NCI-H1048 (cell line): ENCODE data around the gene ACBD6.

ENCODE experiments used
- DNase-seq: peaks from one replicate; lab custom pipeline; 2025; lab: John Stamatoyannopoulos, UW

Gene ACBD6

GRCh38 chr1:180269645-180270529, 232.5 kb downstream of the ACBD6 start:
- DNase-seq = no peak

- no peak for DNase-seq
These were observed 233.8 kb downstream of the ACBD6 start for GRCh38 chr1:180268556-180269075.

- DNase-seq = no peak
These were observed 234.4 kb downstream of the ACBD6 start for GRCh38 chr1:180267761-180268555.

DNA sequence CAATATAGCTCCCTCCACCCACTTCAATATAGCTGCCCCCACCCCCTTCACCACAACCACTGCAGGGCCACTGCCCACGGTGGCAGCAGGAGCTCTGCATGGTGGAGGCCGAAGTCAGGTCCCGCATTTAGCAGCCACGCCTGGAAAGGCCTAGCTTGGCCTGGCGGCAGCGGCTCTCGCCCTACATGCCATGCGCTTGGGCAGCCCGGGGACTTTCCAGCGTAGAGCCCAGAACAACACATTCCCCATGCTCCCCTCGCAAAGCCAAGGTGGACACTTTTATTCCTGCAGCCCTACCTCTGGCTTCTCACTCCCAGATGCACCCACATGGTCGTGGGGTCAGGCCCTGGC, 235.2 kb downstream of the ACBD6 start:
- DNase-seq = no peak

GRCh38 chr1:180266275-180267210, 235.8 kb downstream of the ACBD6 start:
- no peak for DNase-seq

- DNase-seq = no peak
These were observed 236.5 kb downstream of the ACBD6 start for GRCh38 chr1:180265871-180266270.

GRCh38 chr1:180265201-180265600, 237.2 kb downstream of the ACBD6 start:
- no peak for DNase-seq

GRCh38 chr1:180264595-180264994, 237.8 kb downstream of the ACBD6 start:
- no peak for DNase-seq

GRCh38 chr1:180262628-180263488, 239.5 kb downstream of the ACBD6 start:
- no peak for DNase-seq

GRCh38 chr1:180261524-180262155, 240.7 kb downstream of the ACBD6 start:
- no peak for DNase-seq

DNA sequence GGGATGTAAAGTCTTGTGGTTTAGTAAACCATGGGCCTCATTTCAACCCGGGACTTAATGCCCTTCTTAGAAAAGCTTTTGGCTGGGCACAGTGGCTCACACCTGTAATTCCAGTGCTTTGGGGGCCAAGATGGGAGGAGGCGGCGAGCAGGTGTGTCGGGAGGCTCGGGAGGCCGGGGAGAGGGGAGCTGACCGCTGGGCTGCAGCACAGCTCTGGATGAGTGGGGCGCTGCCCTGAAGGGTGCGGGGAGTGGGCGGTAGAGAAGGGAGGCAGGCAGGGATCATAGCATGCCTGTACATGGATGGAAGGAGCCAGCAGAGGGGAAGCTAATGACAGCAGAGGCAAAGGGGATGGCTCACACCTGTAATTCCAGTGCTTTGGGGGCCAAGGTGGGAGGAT, 241.3 kb downstream of the ACBD6 start:
- no peak for DNase-seq

DNA sequence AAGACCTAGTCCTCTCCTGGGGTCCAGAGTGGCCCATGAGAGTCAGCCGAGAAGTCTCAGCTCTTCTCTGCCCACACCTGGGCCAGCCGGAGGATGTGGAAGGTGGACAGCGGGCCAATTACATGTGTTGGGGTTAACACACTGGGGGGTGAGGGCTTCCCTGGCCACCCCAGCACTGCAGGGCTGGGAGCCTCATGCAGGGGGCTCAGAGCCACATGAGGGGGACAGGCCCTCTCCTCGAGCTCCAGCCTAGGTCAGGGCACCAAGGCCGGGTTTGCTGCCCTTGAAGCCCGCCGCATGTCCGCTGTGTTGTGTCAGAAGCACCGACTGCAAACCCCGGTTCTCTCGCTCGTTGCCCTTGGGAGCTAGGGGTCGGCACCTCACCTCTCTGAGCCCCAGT, 241.8 kb downstream of the ACBD6 start:
- no peak for DNase-seq

DNA sequence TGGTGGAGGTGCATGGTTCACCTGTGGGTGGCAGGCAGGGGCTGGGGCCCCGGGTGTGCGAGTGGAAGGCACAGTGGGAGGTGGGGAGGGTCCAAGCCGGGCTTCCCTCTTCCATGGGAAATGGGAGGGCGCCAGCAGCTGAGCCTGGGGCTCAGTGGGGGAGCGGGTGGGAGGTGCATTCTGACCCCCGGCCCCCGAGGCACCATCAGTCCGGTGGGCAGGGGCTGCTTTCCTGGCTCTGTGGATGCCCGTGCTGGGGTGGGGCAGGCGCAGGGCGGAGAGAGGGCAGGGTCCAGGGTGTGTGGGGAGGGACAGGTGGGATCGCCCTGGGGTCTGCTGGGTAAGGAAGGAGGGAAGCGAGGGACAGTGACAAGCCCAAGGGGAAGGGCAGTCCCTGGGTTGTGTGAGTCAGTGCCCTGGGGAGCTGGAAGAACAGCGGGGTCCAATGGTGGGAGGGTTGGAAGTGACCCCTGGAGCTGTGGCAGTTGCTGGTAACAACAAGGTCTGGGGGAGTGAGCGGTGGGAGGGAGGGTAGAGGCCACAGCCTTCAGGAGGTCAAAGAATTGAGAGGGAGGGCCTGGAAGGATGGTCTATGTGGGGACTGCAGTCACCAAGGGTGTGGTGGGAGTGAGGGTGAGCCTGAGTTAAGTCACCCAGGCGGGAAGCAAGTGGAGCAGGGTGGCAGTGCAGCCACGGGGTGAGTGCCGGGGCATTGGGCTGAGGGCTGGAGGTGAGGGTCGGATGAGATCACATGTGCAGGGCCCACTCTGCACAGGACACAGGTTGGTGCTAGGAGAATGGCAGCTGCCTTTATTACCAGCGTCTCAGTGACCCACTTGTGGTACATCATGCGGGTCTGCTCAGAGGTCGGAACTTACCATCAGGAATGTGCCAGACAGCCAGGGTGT, 242.7 kb downstream of the ACBD6 start:
- DNase-seq = no peak

DNA sequence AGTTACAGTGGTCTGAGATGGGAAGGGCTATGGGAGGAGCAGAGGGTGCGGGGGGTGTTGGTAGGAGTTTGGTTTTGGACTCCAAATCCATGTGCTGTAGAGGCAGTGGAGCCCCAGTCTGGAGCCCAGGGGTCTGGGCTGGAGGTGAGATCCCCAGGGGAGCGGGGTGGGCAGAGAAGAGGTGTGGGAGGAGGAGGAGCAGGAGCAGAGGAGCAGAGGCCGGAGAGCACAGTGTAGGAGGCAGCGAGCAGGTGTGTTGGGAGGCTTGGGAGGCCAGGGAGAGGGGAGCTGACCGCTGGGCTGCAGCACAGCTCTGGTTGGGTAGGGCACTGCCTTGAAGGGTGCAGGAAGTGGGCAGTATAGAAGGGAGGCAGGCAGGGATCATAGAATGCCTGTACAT, 243.4 kb downstream of the ACBD6 start:
- DNase-seq = no peak

GRCh38 chr1:180258290-180258689, 244.1 kb downstream of the ACBD6 start:
- no peak for DNase-seq

DNA sequence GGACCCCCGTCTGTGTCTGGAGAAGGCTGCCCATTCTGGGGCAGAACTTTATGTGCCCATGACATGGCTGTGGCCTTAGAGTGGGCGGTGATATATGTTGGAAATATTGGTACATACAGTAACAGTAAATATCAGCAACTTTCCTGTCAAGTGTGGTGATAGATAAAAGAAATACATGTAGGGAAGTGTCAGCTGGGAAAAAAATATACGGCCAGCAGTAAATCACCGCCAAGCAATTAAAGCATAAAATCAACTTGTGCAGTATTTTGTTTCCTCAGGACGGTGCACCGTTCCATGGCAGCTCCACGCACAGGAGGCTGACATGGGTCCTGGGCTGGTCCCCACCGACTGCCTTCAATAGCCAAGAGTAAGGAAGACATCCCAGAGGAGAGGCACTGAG, 244.9 kb downstream of the ACBD6 start:
- DNase-seq = no peak

GRCh38 chr1:180257028-180257386, 245.4 kb downstream of the ACBD6 start:
- DNase-seq = no peak

DNA sequence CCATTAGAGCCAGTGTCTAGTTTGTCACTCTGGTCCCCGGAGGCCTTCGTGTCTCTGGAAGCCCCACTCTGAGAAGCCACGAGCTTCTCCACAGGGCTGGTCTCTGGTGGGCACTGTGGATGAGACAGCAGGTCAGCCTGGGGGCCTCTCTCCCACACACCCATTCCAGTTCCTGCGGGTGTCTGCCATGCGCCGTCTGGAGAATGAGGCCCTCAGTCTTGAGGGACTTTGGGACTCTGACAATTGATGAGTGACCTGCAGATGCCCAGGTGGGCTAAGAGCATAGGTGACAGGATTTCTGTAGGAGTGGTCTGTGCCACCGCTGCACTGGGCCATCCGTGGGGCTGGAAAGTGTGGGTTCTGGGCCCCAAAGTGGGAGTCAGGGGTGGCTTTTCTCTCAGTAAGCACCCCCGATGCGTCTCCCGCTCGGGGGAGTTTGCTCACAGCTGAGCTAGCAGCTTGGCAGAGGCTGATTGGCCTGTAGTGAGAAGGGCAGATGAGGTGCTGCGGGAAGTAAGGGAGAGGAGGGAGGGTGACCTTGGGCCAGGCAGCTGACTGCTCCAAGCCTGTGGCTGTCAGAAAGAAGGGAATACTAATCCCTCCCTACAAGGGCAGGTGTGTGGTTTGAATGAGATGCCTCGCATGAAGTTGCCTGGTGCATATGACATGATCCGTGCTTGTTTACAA, 245.9 kb downstream of the ACBD6 start:
- DNase-seq = no peak
